ENCODE results near the gene ZDHHC20.

Gene ZDHHC20

DNA sequence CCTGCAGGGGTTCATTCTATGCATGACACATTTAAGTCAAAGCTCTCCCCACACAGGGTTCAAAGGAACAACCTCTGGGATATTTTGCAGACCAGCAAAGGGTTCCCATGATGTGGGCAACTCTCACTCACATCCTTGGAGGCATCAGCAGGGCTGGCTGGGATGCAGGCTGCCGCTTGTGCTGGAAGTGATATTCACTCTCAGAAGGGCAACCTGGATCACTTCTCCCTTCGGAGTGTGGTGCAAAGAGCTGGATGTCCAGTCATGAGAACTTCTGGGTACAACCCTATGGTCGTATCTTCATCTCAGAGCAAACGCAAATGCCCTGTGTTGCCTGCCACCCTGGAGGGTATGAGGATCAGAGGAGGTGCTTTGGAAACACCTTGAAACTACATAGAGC is 98.6 kb downstream of the ZDHHC20 start:
- DNase-seq = no peak
- TF ChIP-seq CTCF (IDR thresholded peaks at IDR 0.05; ENCODE audit: low read depth, low read length) = no peak
- H3K9me3 ChIP-seq (ENCODE audit: severe bottlenecking) = no peaks in the 10 kb centered on the region
- H3K27ac ChIP-seq = no peak overlapping the region
- H3K27me3 ChIP-seq (ENCODE audit: insufficient read depth, low read depth, severe bottlenecking) = no peaks in the 10 kb centered on the region
- no peaks in the 10 kb centered on the region for H3K36me3 ChIP-seq
- no peak overlapping the region for H3K4me3 ChIP-seq (ENCODE audit: low read depth, low read length)

DNA sequence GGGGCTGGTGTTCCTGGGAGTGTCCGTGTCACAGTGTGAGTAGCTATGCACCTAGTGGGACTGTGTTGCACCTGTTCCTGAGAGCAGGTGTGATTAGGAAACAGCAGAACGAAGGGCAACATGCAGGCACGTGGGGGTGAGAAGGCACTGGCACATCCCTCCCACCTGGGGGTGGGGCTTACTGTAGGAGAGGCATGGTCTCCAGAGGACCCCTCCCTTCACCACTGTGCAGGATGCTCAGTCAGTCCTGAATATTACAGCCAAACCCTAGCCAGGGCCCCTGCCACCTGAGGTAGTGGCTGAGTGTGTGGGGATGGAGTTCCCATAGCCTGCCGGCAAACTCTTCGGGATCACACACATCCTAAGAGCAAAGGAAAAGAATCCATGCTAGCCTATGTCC is 99.2 kb downstream of the ZDHHC20 start:
- Histone ChIP-seq H3K9me3 (ENCODE audit: severe bottlenecking) (no peaks in the 10 kb centered on the region), H3K27me3 (ENCODE audit: insufficient read depth, low read depth, severe bottlenecking) (no peaks in the 10 kb centered on the region), H3K27ac (no peak overlapping the region), H3K36me3 (no peaks in the 10 kb centered on the region), H3K4me3 (ENCODE audit: low read depth, low read length) (no peak overlapping the region)
- DNase-seq = no peak
- TF ChIP-seq CTCF (IDR thresholded peaks at IDR 0.05; ENCODE audit: low read depth, low read length) = no peak

- Histone ChIP-seq H3K27ac (no peak overlapping the region), H3K27me3 (ENCODE audit: insufficient read depth, low read depth, severe bottlenecking) (peaks cover 5% of the 10 kb centered on the region), H3K36me3 (no peaks in the 10 kb centered on the region), H3K4me3 (ENCODE audit: low read depth, low read length) (no peak overlapping the region), H3K9me3 (ENCODE audit: severe bottlenecking) (no peaks in the 10 kb centered on the region)
- DNase-seq = no peak
- TF ChIP-seq CTCF (IDR thresholded peaks at IDR 0.05; ENCODE audit: low read depth, low read length) = no peak
Measured at GRCh38 chr13:21355304-21355703, 103.8 kb downstream of the ZDHHC20 start.

- Histone ChIP-seq H3K27me3 (ENCODE audit: insufficient read depth, low read depth, severe bottlenecking) (peaks cover 5% of the 10 kb centered on the region), H3K27ac (no peak overlapping the region), H3K36me3 (no peaks in the 10 kb centered on the region), H3K4me3 (ENCODE audit: low read depth, low read length) (no peak overlapping the region), H3K9me3 (ENCODE audit: severe bottlenecking) (no peaks in the 10 kb centered on the region)
- no peak for TF ChIP-seq CTCF (IDR thresholded peaks at IDR 0.05; ENCODE audit: low read depth, low read length)
- DNase-seq = no peak
Measured at GRCh38 chr13:21354721-21355120, 104.4 kb downstream of the ZDHHC20 start.

- peaks cover 3% of the 10 kb centered on the region for H3K27me3 ChIP-seq (ENCODE audit: insufficient read depth, low read depth, severe bottlenecking)
- H3K9me3 ChIP-seq (ENCODE audit: severe bottlenecking) = no peaks in the 10 kb centered on the region
- no peak overlapping the region for H3K27ac ChIP-seq
- no peak for DNase-seq
- H3K4me3 ChIP-seq (ENCODE audit: low read depth, low read length) = no peak overlapping the region
- no peak for TF ChIP-seq CTCF (IDR thresholded peaks at IDR 0.05; ENCODE audit: low read depth, low read length)
- no peaks in the 10 kb centered on the region for H3K36me3 ChIP-seq
Measured at GRCh38 chr13:21348488-21349120, 110.5 kb downstream of the ZDHHC20 start.

DNA sequence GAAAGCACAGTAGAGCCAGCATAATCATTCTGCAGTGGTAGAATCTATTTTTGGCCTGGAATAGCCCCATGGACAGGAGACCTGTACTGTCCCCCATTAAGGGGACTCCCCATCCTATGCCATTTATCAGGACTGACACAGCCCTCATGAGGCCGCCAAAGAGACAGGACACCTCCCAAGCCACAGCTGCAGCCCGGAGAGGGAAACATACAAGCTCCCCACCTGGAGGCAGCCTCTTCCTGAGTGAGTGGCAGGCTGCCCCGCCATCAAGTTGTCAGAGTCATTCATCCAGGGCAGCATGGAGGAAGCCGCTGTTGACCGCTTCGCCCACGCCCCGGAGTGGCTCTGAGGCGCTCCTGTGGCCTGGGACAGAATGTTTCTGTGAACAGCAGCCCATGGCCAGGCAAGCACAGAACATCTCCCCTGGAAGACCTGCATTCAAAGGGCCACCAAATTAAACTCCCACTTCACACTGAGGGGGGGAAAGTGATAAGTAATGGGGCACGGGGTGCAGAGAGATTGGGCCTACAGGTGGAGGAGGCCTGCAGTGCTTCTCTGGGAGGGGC is 111.3 kb downstream of the ZDHHC20 start:
- no peaks in the 10 kb centered on the region for H3K36me3 ChIP-seq
- H3K27me3 ChIP-seq (ENCODE audit: insufficient read depth, low read depth, severe bottlenecking) = no peaks in the 10 kb centered on the region
- H3K9me3 ChIP-seq (ENCODE audit: severe bottlenecking) = no peaks in the 10 kb centered on the region
- DNase-seq = no peak
- no peak overlapping the region for H3K4me3 ChIP-seq (ENCODE audit: low read depth, low read length)
- TF ChIP-seq CTCF (IDR thresholded peaks at IDR 0.05; ENCODE audit: low read depth, low read length) = no peak
- no peak overlapping the region for H3K27ac ChIP-seq

All from WERI-Rb-1 (cell line).